Measurements from ENCODE around the gene ADPRHL1. TPM values are rescaled to one million over a fixed set of nuclear protein-coding genes. Genes with fewer than 3 reads are reported as not detected.

ADPRHL1 gene
- total RNA-seq, 1 donor from 2014 or later = 8.4 TPM

DNA sequence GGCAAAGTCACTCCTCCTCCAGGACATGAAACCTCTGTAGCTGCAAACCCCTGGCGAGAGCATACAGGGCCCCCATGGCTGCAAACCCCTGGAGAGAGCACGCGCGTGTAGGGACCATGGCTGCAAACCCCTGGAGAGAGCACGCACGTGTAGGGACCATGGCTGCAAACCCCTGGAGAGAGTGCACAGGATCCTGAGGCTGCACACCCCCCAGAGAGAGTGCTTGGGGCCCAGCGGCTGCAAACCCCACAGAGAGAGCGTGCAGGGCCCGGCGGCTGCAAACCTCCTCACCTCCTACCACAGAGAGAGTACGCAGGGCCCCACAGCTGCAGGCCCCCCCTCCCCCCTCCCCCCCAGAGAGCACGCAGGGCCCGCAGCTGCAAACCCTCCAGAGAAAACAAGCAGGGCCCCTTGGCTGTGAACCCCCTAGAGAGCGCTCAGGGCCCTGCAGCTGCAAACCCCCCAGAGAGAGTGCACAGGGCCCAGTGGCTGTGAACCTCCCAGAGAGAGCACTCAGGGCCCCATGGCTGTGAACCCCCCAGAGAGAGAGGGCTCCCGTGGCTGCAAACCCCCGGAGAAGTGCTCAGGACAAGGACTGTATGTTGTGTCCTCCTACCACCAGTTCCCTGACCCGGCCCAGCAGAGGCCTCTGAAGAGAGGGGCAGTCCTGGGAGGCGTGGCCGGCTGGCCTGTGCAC lies 7.3 kb downstream of the ADPRHL1 start:
- H3K9me3 Mint-ChIP-seq (ENCODE audit: low read depth) = peaks cover 4% of the 10 kb centered on the region

DNA sequence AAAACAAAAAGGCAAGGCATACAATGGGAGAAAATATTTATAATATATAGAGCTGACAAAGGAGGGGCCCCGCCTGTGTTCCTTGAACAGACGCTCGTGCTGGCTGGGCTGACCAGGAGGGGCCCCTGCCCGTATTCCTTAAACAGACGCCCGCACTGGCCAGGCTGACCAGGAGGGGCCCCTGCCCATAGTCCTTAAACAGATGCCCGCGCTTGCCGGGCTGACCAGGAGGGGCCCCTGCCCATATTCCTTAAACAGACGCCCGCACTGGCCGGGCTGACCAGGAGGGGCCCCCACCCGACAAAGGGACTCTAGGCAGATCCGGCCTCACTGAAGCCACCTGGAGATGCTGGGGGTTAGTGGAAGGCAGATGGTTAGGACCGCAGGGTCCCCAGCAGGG lies 9.3 kb downstream of the ADPRHL1 start:
- Mint-ChIP-seq H3K36me3 (ENCODE audit: low read depth) (peaks cover 19% of the 10 kb centered on the region), H3K27ac (ENCODE audit: unreplicated experiment) (no peak overlapping the region), H3K27me3 (ENCODE audit: low read depth) (no peaks in the 10 kb centered on the region), H3K4me1 (ENCODE audit: low read depth) (peaks cover 6% of the 10 kb centered on the region), H3K4me3 (ENCODE audit: unreplicated experiment) (no peak overlapping the region), H3K9me3 (ENCODE audit: low read depth) (peaks cover 4% of the 10 kb centered on the region)
- DNase-seq (ENCODE audit: low spot score) = no peak
- TF ChIP-seq, protein P1, sequence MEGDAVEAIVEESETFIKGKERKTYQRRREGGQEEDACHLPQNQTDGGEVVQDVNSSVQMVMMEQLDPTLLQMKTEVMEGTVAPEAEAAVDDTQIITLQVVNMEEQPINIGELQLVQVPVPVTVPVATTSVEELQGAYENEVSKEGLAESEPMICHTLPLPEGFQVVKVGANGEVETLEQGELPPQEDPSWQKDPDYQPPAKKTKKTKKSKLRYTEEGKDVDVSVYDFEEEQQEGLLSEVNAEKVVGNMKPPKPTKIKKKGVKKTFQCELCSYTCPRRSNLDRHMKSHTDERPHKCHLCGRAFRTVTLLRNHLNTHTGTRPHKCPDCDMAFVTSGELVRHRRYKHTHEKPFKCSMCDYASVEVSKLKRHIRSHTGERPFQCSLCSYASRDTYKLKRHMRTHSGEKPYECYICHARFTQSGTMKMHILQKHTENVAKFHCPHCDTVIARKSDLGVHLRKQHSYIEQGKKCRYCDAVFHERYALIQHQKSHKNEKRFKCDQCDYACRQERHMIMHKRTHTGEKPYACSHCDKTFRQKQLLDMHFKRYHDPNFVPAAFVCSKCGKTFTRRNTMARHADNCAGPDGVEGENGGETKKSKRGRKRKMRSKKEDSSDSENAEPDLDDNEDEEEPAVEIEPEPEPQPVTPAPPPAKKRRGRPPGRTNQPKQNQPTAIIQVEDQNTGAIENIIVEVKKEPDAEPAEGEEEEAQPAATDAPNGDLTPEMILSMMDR (IDR thresholded peaks at IDR 0.05) = no peak

More for the DNA sequence above, 7.3 kb downstream of the ADPRHL1 start:
- H3K4me3 Mint-ChIP-seq (ENCODE audit: unreplicated experiment) = no peak overlapping the region
- peaks cover 6% of the 10 kb centered on the region for H3K4me1 Mint-ChIP-seq (ENCODE audit: low read depth)
- no peaks in the 10 kb centered on the region for H3K27me3 Mint-ChIP-seq (ENCODE audit: low read depth)
- DNase-seq (ENCODE audit: low spot score) = no peak
- no peak overlapping the region for H3K27ac Mint-ChIP-seq (ENCODE audit: unreplicated experiment)
- TF ChIP-seq, protein P1 (IDR thresholded peaks at IDR 0.05) = no peak
- peaks cover 19% of the 10 kb centered on the region for H3K36me3 Mint-ChIP-seq (ENCODE audit: low read depth)

DNA sequence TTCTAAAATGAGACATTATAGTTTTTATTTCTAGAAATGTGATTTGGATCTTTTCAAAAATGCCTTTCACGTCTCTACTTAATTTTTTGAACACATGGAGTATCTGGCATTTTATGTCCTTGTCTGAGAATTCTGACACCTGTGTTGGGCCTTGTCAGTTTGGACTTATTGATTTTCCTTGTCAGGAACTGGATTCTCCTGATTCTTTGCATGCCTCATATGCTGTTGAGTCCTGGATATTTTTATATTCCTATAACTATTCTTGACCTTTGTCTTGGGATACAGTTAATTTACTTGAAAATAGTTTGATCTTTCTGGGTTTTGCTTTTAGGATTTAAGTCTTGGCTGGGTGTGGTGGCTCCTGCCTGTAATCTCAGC lies 10.3 kb downstream of the ADPRHL1 start:
- no peaks in the 10 kb centered on the region for H3K27me3 Mint-ChIP-seq (ENCODE audit: low read depth)
- no peak overlapping the region for H3K27ac Mint-ChIP-seq (ENCODE audit: unreplicated experiment)
- H3K36me3 Mint-ChIP-seq (ENCODE audit: low read depth) = peaks cover 17% of the 10 kb centered on the region
- TF ChIP-seq, protein P1 (IDR thresholded peaks at IDR 0.05) = no peak
- H3K4me1 Mint-ChIP-seq (ENCODE audit: low read depth) = no peaks in the 10 kb centered on the region
- H3K9me3 Mint-ChIP-seq (ENCODE audit: low read depth) = peaks cover 4% of the 10 kb centered on the region
- H3K4me3 Mint-ChIP-seq (ENCODE audit: unreplicated experiment) = no peak overlapping the region
- DNase-seq (ENCODE audit: low spot score) = no peak

DNA sequence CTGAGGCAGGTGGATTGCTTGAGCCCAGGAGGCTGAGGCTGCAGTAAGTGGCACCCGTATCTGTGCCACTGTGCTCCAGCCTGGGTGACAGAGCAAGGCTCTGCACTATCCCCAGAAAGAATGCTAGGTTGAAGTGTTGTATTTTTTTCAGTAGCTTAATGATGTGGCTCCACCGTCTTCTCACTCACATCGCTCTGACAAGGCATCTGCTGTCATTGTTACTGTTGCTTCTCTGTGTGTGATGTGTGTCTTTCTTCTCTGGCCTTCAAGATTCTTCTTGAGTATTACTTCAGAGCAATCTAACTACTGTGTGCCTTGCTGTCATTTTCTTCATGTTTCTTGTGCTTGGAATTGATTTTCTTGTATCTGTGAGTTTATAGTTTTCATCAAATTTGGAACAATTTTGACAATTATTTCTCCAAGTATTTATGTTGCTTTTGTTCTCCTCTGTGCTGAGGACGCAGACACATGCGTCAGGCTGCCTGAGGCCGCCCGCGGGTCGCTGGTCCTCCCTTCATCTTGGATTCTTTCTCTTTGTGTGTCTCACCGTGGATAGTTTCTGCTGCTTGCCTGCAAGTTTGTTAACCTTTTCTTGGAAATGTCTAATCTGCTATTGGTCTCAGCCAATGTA lies 10.8 kb downstream of the ADPRHL1 start:
- no peaks in the 10 kb centered on the region for H3K27me3 Mint-ChIP-seq (ENCODE audit: low read depth)
- TF ChIP-seq, protein P1 (IDR thresholded peaks at IDR 0.05) = no peak
- no peaks in the 10 kb centered on the region for H3K4me1 Mint-ChIP-seq (ENCODE audit: low read depth)
- H3K4me3 Mint-ChIP-seq (ENCODE audit: unreplicated experiment) = no peak overlapping the region
- DNase-seq (ENCODE audit: low spot score) = peak; percentile 11
- peaks cover 4% of the 10 kb centered on the region for H3K9me3 Mint-ChIP-seq (ENCODE audit: low read depth)
- peaks cover 17% of the 10 kb centered on the region for H3K36me3 Mint-ChIP-seq (ENCODE audit: low read depth)
- H3K27ac Mint-ChIP-seq (ENCODE audit: unreplicated experiment) = no peak overlapping the region

DNA sequence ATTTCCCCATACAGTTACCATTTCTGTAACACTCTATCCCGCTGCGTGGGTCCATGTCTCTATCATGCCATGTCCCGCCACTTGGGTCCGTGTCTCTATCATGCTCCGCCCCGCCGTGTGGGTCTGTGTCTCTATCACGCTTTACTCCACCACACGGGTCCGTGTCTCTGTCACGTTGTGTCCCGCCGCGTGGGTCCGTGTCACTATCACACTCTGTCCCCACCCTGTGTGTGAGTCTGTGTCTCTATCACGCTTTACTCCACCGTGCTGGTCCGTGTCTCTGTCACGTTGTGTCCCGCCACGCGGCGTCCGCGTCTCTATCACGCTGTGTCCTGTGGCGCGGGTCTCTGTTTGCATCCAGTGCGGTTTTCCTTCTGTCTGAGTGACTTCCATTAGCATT lies 11.6 kb downstream of the ADPRHL1 start:
- Mint-ChIP-seq H3K9me3 (ENCODE audit: low read depth) (peaks cover 4% of the 10 kb centered on the region), H3K36me3 (ENCODE audit: low read depth) (peaks cover 17% of the 10 kb centered on the region), H3K27me3 (ENCODE audit: low read depth) (no peaks in the 10 kb centered on the region), H3K4me3 (ENCODE audit: unreplicated experiment) (no peak overlapping the region), H3K27ac (ENCODE audit: unreplicated experiment) (no peak overlapping the region), H3K4me1 (ENCODE audit: low read depth) (no peaks in the 10 kb centered on the region)
- TF ChIP-seq, protein P1 (IDR thresholded peaks at IDR 0.05) = no peak
- peak; percentile 76 for DNase-seq (ENCODE audit: low spot score)

Measured in chondrocyte (in vitro differentiated cells).